ENCODE results near the gene FCN2. TPM values are rescaled to one million over a fixed set of nuclear protein-coding genes. Genes with fewer than 3 reads are reported as not detected.

Gene FCN2
- total RNA-seq, 2 experiments from 2014 or later, result not detected

- Histone ChIP-seq H3K27me3 (ENCODE audit: control insufficient read depth in 1 of 2, insufficient read depth in 2 of 2, low read length in 2 of 2) (peaks cover 0 to 5% of the 10 kb centered on the region in 2 experiments), H3K9me3 (ENCODE audit: control insufficient read depth in 1 of 2, insufficient read depth in 1 of 2, low read length in 2 of 2) (no peaks in the 10 kb centered on the region), H3K27ac (ENCODE audit: low read depth in 1 of 2, low read length in 2 of 2) (no peak overlapping the region), H3K4me1 (ENCODE audit: insufficient read depth, low read length) (no peaks in the 10 kb centered on the region), H3K4me3 (ENCODE audit: low read length) (no peak overlapping the region), H3K36me3 (ENCODE audit: insufficient read depth, low read length) (no peaks in the 10 kb centered on the region)
- no peaks in the 10 kb centered on the region for H3K36me3 Mint-ChIP-seq (ENCODE audit: low read depth)
- H3K9me3 Mint-ChIP-seq, result no peaks in the 10 kb centered on the region
- no peak for ATAC-seq (ENCODE audit: poor library complexity)
- ChIA-PET CTCF (no interaction called here), POLR2A (no interaction called here)
- peaks cover 10% of the 10 kb centered on the region for H3K27me3 Mint-ChIP-seq
- H3K4me1 Mint-ChIP-seq (ENCODE audit: low read depth), result no peaks in the 10 kb centered on the region
- intact Hi-C loops (cut with DNase I, micrococcal nuclease), result no loop called here
- DNase-seq, result peak in 1 of 14 experiments; percentile 28
- no peak overlapping the region for H3K4me3 Mint-ChIP-seq
- no peak overlapping the region for H3K27ac Mint-ChIP-seq
- no peak for TF ChIP-seq CTCF (IDR thresholded peaks at IDR 0.05)
Observed at GRCh38 chr9:134885679-134886412, 5.2 kb downstream of the FCN2 start.

- H3K9me3 ChIP-seq (ENCODE audit: control insufficient read depth in 1 of 2, insufficient read depth in 1 of 2, low read length in 2 of 2), result no peaks in the 10 kb centered on the region
- no peak overlapping the region for H3K27ac ChIP-seq (ENCODE audit: low read depth in 1 of 2, low read length in 2 of 2)
- no peaks in the 10 kb centered on the region for H3K36me3 ChIP-seq (ENCODE audit: insufficient read depth, low read length)
- H3K27ac Mint-ChIP-seq, result no peak overlapping the region
- CTCF ChIA-PET, result no interaction called here
- H3K4me3 Mint-ChIP-seq, result no peak overlapping the region
- DNase-seq (peak in 1 of 14 experiments; percentile 15), ATAC-seq (ENCODE audit: poor library complexity) (no peak)
- H3K4me1 ChIP-seq (ENCODE audit: insufficient read depth, low read length), result no peaks in the 10 kb centered on the region
- H3K27me3 Mint-ChIP-seq, result peaks cover 10% of the 10 kb centered on the region
- no peaks in the 10 kb centered on the region for H3K9me3 Mint-ChIP-seq
- TF ChIP-seq CTCF (IDR thresholded peaks at IDR 0.05), result no peak
- H3K4me1 Mint-ChIP-seq (ENCODE audit: low read depth), result no peaks in the 10 kb centered on the region
- H3K4me3 ChIP-seq (ENCODE audit: low read length), result no peak overlapping the region
- POLR2A ChIA-PET, result no interaction called here
- peaks cover 0 to 5% of the 10 kb centered on the region in 2 experiments for H3K27me3 ChIP-seq (ENCODE audit: control insufficient read depth in 1 of 2, insufficient read depth in 2 of 2, low read length in 2 of 2)
- intact Hi-C loops (cut with DNase I, micrococcal nuclease), result no loop called here
- no peaks in the 10 kb centered on the region for H3K36me3 Mint-ChIP-seq (ENCODE audit: low read depth)
Observed at GRCh38 chr9:134886413-134886913, 5.9 kb downstream of the FCN2 start.

- Mint-ChIP-seq H3K27me3 (peaks cover 10% of the 10 kb centered on the region), H3K4me3 (no peak overlapping the region), H3K9me3 (no peaks in the 10 kb centered on the region), H3K36me3 (ENCODE audit: low read depth) (no peaks in the 10 kb centered on the region), H3K4me1 (ENCODE audit: low read depth) (no peaks in the 10 kb centered on the region), H3K27ac (no peak overlapping the region)
- CTCF ChIA-PET, result no interaction called here
- Histone ChIP-seq H3K4me1 (ENCODE audit: insufficient read depth, low read length) (no peaks in the 10 kb centered on the region), H3K27me3 (ENCODE audit: control insufficient read depth in 1 of 2, insufficient read depth in 2 of 2, low read length in 2 of 2) (peaks cover 0 to 5% of the 10 kb centered on the region in 2 experiments), H3K36me3 (ENCODE audit: insufficient read depth, low read length) (no peaks in the 10 kb centered on the region), H3K4me3 (ENCODE audit: low read length) (no peak overlapping the region), H3K27ac (ENCODE audit: low read depth in 1 of 2, low read length in 2 of 2) (no peak overlapping the region), H3K9me3 (ENCODE audit: control insufficient read depth in 1 of 2, insufficient read depth in 1 of 2, low read length in 2 of 2) (peaks cover 0 to 3% of the 10 kb centered on the region in 2 experiments)
- intact Hi-C loops (cut with DNase I, micrococcal nuclease), result no loop called here
- TF ChIP-seq CTCF (IDR thresholded peaks at IDR 0.05), result no peak
- POLR2A ChIA-PET, result no interaction called here
- no peak for ATAC-seq (ENCODE audit: poor library complexity)
- DNase-seq, result no peak
Observed at GRCh38 chr9:134887219-134887618, 6.6 kb downstream of the FCN2 start.
